ENCODE measurements around the gene ZBTB1.

Gene ZBTB1, protein sequence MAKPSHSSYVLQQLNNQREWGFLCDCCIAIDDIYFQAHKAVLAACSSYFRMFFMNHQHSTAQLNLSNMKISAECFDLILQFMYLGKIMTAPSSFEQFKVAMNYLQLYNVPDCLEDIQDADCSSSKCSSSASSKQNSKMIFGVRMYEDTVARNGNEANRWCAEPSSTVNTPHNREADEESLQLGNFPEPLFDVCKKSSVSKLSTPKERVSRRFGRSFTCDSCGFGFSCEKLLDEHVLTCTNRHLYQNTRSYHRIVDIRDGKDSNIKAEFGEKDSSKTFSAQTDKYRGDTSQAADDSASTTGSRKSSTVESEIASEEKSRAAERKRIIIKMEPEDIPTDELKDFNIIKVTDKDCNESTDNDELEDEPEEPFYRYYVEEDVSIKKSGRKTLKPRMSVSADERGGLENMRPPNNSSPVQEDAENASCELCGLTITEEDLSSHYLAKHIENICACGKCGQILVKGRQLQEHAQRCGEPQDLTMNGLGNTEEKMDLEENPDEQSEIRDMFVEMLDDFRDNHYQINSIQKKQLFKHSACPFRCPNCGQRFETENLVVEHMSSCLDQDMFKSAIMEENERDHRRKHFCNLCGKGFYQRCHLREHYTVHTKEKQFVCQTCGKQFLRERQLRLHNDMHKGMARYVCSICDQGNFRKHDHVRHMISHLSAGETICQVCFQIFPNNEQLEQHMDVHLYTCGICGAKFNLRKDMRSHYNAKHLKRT

DNA sequence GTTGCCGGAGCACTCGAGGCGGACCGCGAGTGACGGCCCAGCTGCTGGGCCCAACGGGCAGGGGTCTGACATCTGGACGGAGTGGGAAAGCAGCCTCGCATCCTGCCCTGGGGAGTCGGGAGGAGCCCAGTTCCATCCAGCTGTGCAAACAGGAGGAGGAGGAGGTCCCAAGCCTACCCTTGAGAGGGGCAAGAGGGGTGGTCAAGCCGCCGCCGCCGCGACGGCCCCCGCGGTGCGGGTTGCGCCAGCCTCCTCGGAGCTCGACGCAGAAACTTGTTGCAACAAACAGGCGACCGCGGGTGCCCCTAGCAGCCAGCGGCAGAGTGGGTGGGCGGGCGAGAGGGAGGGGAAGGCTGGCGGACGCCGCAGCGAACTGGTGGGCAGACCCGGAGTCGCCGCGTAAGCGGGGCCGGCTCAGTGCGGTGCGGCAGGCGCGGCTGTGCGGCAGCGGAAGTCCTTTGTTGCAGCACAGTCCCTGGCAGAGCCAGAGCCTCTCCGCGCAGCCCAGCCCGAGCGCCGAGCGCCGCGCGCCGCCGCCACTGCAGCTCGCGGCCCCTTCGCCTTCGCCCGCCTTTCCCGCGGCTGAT, at the start of gene ZBTB1:
Gene ZBTB1 (plus strand): TSS at position 461 of the 587 bp plus-strand sequence. CDS start 16,735 bp downstream, outside the sequence.
- Mint-ChIP-seq H3K36me3 (ENCODE audit: low read depth) (no peaks in the 10 kb centered on the region), H3K9me3 (no peaks in the 10 kb centered on the region), H3K27me3 (ENCODE audit: low read depth, poor library complexity) (no peaks in the 10 kb centered on the region), H3K4me3 (peak within 1 kb of the TSS; percentile 91), H3K4me1 (peaks cover 76% of the 10 kb centered on the region), H3K27ac (peak within 1 kb of the TSS; percentile 100)
- TF ChIP-seq, protein P1, sequence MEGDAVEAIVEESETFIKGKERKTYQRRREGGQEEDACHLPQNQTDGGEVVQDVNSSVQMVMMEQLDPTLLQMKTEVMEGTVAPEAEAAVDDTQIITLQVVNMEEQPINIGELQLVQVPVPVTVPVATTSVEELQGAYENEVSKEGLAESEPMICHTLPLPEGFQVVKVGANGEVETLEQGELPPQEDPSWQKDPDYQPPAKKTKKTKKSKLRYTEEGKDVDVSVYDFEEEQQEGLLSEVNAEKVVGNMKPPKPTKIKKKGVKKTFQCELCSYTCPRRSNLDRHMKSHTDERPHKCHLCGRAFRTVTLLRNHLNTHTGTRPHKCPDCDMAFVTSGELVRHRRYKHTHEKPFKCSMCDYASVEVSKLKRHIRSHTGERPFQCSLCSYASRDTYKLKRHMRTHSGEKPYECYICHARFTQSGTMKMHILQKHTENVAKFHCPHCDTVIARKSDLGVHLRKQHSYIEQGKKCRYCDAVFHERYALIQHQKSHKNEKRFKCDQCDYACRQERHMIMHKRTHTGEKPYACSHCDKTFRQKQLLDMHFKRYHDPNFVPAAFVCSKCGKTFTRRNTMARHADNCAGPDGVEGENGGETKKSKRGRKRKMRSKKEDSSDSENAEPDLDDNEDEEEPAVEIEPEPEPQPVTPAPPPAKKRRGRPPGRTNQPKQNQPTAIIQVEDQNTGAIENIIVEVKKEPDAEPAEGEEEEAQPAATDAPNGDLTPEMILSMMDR (IDR thresholded peaks at IDR 0.05), result no peak
- DNase-seq, result peak; percentile 80

DNA sequence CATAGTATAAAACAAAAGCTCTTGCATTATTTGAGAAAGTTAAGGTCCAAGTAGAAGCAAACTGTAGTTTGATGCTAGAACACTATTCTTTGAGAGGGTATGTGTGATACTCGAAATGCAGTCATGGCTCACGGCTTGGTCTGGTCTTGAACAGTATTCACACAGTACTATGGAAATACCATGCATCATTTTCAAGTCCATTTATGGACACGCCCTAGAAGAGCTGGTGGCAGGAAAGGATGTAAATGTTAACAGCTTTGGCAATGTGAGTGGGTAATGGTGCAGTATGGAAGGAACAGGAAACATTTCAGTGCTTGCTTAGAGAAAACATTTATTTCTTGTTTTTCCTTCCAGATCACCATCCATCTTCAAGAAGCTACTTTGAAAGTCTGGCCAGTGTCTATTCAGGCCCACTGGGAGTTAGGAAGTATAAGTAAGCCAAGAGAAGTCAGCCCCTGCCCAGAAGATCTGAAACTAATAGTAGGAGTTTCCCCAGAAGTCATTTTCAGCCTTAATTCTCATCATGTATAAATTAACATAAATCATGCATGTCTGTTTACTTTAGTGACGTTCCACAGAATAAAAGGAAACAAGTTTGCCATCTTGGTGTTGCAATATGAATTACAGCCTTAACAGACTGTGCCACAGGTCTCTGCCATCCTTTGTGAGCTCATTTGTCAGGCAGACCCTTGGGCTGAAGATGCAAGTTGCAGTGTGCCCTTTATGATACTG, 45.0 kb upstream of the ZBTB1 start:
- H3K9me3 Mint-ChIP-seq, result no peaks in the 10 kb centered on the region
- peaks cover 5% of the 10 kb centered on the region for H3K27me3 Mint-ChIP-seq (ENCODE audit: low read depth, poor library complexity)
- no peak overlapping the region for H3K27ac Mint-ChIP-seq
- DNase-seq, result no peak
- no peaks in the 10 kb centered on the region for H3K4me1 Mint-ChIP-seq
- TF ChIP-seq, protein P1 (IDR thresholded peaks at IDR 0.05), result no peak
- H3K36me3 Mint-ChIP-seq (ENCODE audit: low read depth), result peaks cover 8% of the 10 kb centered on the region
- H3K4me3 Mint-ChIP-seq, result no peak overlapping the region

DNA sequence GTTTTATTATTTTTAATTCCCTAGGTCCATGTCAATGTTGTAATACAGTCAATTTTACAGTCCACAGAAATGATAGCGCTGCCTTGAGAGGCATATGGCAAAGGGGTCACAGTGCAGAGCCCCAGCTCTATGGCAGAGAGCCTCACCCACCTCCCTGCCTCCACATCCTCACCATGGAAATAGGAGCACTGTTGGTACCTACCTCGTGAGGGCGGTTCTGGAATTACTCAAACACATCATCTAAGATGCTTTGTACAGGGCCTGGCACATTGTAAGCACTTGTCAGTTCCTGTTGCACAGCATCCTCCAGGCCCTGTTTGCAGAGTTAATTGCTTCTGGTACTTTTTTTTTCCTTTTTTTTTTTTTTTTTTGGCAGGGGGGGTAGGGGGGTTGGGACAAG, 43.3 kb upstream of the ZBTB1 start:
- Mint-ChIP-seq H3K27me3 (ENCODE audit: low read depth, poor library complexity) (peaks cover 13% of the 10 kb centered on the region), H3K9me3 (no peaks in the 10 kb centered on the region), H3K36me3 (ENCODE audit: low read depth) (peaks cover 5% of the 10 kb centered on the region), H3K27ac (no peak overlapping the region), H3K4me3 (no peak overlapping the region), H3K4me1 (peaks cover 10% of the 10 kb centered on the region)
- DNase-seq, result no peak
- TF ChIP-seq, protein P1 (IDR thresholded peaks at IDR 0.05), result no peak

DNA sequence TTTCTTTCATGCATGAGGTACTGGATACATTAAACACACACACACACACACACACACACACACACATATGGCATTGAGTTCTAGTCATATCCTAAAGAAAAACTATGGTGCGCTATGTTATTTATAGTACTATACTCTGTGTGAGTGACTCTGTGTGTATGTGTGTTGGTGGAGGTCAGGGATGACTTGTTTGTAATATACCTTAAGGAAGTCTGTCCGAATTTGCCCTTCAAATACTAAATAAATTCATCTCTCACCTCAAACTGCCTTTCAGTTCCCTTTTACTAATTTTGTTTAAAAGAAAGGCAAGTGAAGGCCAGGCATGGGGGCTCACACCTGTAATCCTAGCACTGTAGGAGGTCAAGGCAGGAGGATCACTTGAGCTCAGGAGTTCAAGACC, 41.4 kb upstream of the ZBTB1 start:
- peaks cover 16% of the 10 kb centered on the region for H3K4me1 Mint-ChIP-seq
- no peak for DNase-seq
- peaks cover 5% of the 10 kb centered on the region for H3K36me3 Mint-ChIP-seq (ENCODE audit: low read depth)
- no peak overlapping the region for H3K27ac Mint-ChIP-seq
- TF ChIP-seq, protein P1 (IDR thresholded peaks at IDR 0.05), result no peak
- H3K9me3 Mint-ChIP-seq, result no peaks in the 10 kb centered on the region
- no peak overlapping the region for H3K4me3 Mint-ChIP-seq
- H3K27me3 Mint-ChIP-seq (ENCODE audit: low read depth, poor library complexity), result peaks cover 13% of the 10 kb centered on the region

DNA sequence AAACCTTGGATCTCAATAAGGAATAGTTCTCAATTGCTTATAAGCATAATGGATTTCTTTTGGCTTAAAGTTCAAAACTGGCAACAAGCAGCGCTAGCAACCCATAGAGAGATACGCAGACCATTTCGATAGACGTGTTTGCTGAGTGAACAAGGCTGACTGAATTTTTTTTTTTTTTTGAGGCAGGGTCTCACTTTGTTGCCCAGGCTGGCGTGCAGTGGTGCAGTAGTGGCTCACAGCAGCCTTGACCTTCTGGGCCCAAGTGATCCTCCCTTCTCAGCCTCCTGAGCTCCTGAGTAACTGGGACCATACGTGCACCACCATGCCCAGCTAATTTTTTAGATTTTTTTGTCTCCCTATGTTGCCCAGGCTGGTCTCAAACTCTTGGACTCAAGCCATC, 40.7 kb upstream of the ZBTB1 start:
- Mint-ChIP-seq H3K9me3 (no peaks in the 10 kb centered on the region), H3K27ac (no peak overlapping the region), H3K4me3 (no peak overlapping the region), H3K36me3 (ENCODE audit: low read depth) (peaks cover 5% of the 10 kb centered on the region), H3K4me1 (peaks cover 22% of the 10 kb centered on the region), H3K27me3 (ENCODE audit: low read depth, poor library complexity) (peaks cover 13% of the 10 kb centered on the region)
- TF ChIP-seq, protein P1 (IDR thresholded peaks at IDR 0.05), result no peak
- no peak for DNase-seq

Data from nephron progenitor cell (in vitro differentiated cells).